H9 (cell line): ENCODE results near the gene FBN1. TPM values are rescaled to one million over a fixed set of nuclear protein-coding genes. Genes with fewer than 3 reads are reported as not detected.

ENCODE experiments used
- DNase-seq: peaks from one replicate; pipeline ENCODE4 v3.0.0-alpha.2; 2017
- H2AFZ ChIP-seq: one replicate; pipeline ENCODE4 v1.6.1; 2013; ENCODE audit warnings: mild to moderate bottlenecking, low read length, control low read depth, moderate library complexity
- H2AK5ac ChIP-seq: 2 replicates; pipeline ENCODE4 v1.6.1; 2013; ENCODE audit warnings: low read length, control low read depth, mixed read lengths; ENCODE audit not compliant: insufficient read length
- H2BK120ac ChIP-seq: one replicate; pipeline ENCODE4 v1.6.1; 2013; ENCODE audit warnings: low read depth, mild to moderate bottlenecking, low read length, control low read depth, inconsistent platforms; ENCODE audit not compliant: poor library complexity, severe bottlenecking
- H2BK12ac ChIP-seq: 2 replicates; pipeline ENCODE4 v1.6.1; 2013; ENCODE audit warnings: low read length, control low read depth, mixed read lengths, low read depth; ENCODE audit not compliant: insufficient read length
- H2BK15ac ChIP-seq: 2 replicates; pipeline ENCODE4 v1.6.1; 2013; ENCODE audit warnings: low read depth, low read length, control low read depth
- H2BK20ac ChIP-seq: one replicate; pipeline ENCODE4 v1.6.1; 2013; ENCODE audit warnings: low read depth, mild to moderate bottlenecking, low read length, control low read depth, inconsistent platforms; ENCODE audit not compliant: poor library complexity, severe bottlenecking
- H2BK5ac ChIP-seq: 2 replicates; pipeline ENCODE4 v1.6.1; 2013; ENCODE audit warnings: low read length, control low read depth, mixed read lengths; ENCODE audit not compliant: insufficient read length
- H3K14ac ChIP-seq: 2 replicates; pipeline ENCODE4 v1.6.1; 2013; ENCODE audit warnings: low read length, control low read depth; ENCODE audit not compliant: insufficient read depth
- H3K18ac ChIP-seq: 2 replicates; pipeline ENCODE4 v1.6.1; 2013; ENCODE audit warnings: low read depth, mild to moderate bottlenecking, mixed read lengths, low read length, control low read depth; ENCODE audit not compliant: insufficient read length
- H3K23ac ChIP-seq: 2 replicates; pipeline ENCODE4 v1.6.1; 2013; ENCODE audit warnings: low read length, control low read depth, mixed read lengths, low read depth; ENCODE audit not compliant: insufficient read length
- H3K23me2 ChIP-seq: 2 replicates; pipeline ENCODE4 v1.6.1; 2013; ENCODE audit warnings: low read depth, mild to moderate bottlenecking, mixed read lengths, low read length, control low read depth; ENCODE audit not compliant: insufficient read length, poor library complexity, severe bottlenecking
- H3K27ac ChIP-seq: 2 replicates; pipeline ENCODE4 v1.5.1; 2013; ENCODE audit warnings: low read length, control low read depth, mixed read lengths, low read depth; ENCODE audit not compliant: insufficient read length
- H3K27me3 ChIP-seq: 2 replicates; pipeline ENCODE4 v1.6.1; 2013; ENCODE audit warnings: low read length, control low read depth, inconsistent platforms; ENCODE audit not compliant: insufficient read depth
- H3K4ac ChIP-seq: 2 replicates; pipeline ENCODE4 v1.6.1; 2013; ENCODE audit warnings: low read depth, mild to moderate bottlenecking, control low read depth, inconsistent platforms, low read length, moderate library complexity
- H3K4me1 ChIP-seq: 2 replicates; pipeline ENCODE4 v1.6.1; 2013; ENCODE audit warnings: low read length, control low read depth, inconsistent platforms; ENCODE audit not compliant: insufficient read depth
- H3K4me2 ChIP-seq: 2 replicates; pipeline ENCODE4 v1.6.1; 2013; ENCODE audit warnings: low read length, control low read depth, mixed read lengths; ENCODE audit not compliant: insufficient read length, insufficient read depth
- H3K56ac ChIP-seq: 2 replicates; pipeline ENCODE4 v1.6.1; 2013; ENCODE audit warnings: low read depth, mild to moderate bottlenecking, mixed read lengths, low read length, control low read depth; ENCODE audit not compliant: insufficient read length
- H3K79me1 ChIP-seq: 2 replicates; pipeline ENCODE4 v1.6.1; 2013; ENCODE audit warnings: low read depth, mild to moderate bottlenecking, moderate library complexity, low read length, control low read depth, inconsistent platforms; ENCODE audit not compliant: insufficient read depth, poor library complexity, severe bottlenecking
- H3K79me2 ChIP-seq: 2 replicates; pipeline ENCODE4 v1.6.1; 2013; ENCODE audit warnings: low read length, control low read depth, inconsistent platforms; ENCODE audit not compliant: insufficient read depth
- H3K9ac ChIP-seq: 2 replicates; pipeline ENCODE4 v1.6.1; 2013; ENCODE audit warnings: low read length, control low read depth, mixed read lengths; ENCODE audit not compliant: insufficient read length; ENCODE audit errors: extremely low read depth
- H3K9me3 ChIP-seq: one replicate; pipeline ENCODE4 v1.6.1; 2013; ENCODE audit warnings: low read depth, low read length, inconsistent platforms; ENCODE audit not compliant: control insufficient read depth
- H3T11ph ChIP-seq: one replicate; pipeline ENCODE4 v1.6.1; 2013; ENCODE audit warnings: mild to moderate bottlenecking, low read length, control low read depth, inconsistent platforms
- H4K20me1 ChIP-seq: one replicate; pipeline ENCODE4 v1.6.1; 2013; ENCODE audit not compliant: control insufficient read depth, insufficient read length, insufficient read depth
- H4K5ac ChIP-seq: 2 replicates; pipeline ENCODE4 v1.6.1; 2013; ENCODE audit warnings: low read depth, mild to moderate bottlenecking, mixed read lengths, low read length, control low read depth; ENCODE audit not compliant: insufficient read length
- H4K8ac ChIP-seq: replicated peaks from 2 replicates; pipeline ENCODE4 v1.6.1; 2013; ENCODE audit warnings: low read length, control low read depth, mixed read lengths, low read depth; ENCODE audit not compliant: insufficient read length
- H4K91ac ChIP-seq: 2 replicates; pipeline ENCODE4 v1.6.1; 2013; ENCODE audit warnings: low read depth, mild to moderate bottlenecking, moderate library complexity, mixed read lengths, low read length, control low read depth; ENCODE audit not compliant: insufficient read length
- H3K27ac Mint-ChIP-seq, 3 experiments: 2 replicates in 2 of 3; 3 replicates in 1 of 3; pipeline ENCODE4 v1.8.0; 2020 to 2021; ENCODE audit warnings: mixed read lengths in 3 of 3, mild to moderate bottlenecking in 1 of 3, moderate library complexity in 1 of 3
- H3K27me3 Mint-ChIP-seq: 2 replicates; pipeline ENCODE4 v1.8.0; 2021; ENCODE audit warnings: low read depth, mild to moderate bottlenecking, moderate library complexity, mixed read lengths
- H3K36me3 Mint-ChIP-seq, 3 experiments: 2 replicates in 2 of 3; 3 replicates in 1 of 3; pipeline ENCODE4 v1.8.0; 2020 to 2021; ENCODE audit warnings: low read depth in 3 of 3, mixed read lengths in 3 of 3; ENCODE audit not compliant: insufficient read depth in 1 of 3
- H3K4me1 Mint-ChIP-seq, 2 experiments: 2 replicates each; pipeline ENCODE4 v1.8.0; 2020; ENCODE audit warnings: mixed read lengths in 2 of 2
- H3K4me3 Mint-ChIP-seq, 2 experiments: 2 replicates in 1 of 2; 3 replicates in 1 of 2; pipeline ENCODE4 v1.8.0; 2020 to 2021; ENCODE audit warnings: mild to moderate bottlenecking in 2 of 2, mixed read lengths in 2 of 2, moderate library complexity in 1 of 2
- H3K9me3 Mint-ChIP-seq, 2 experiments: 2 replicates in 1 of 2; 3 replicates in 1 of 2; pipeline ENCODE4 v1.8.0; 2020; ENCODE audit warnings: mild to moderate bottlenecking in 2 of 2, mixed read lengths in 2 of 2, moderate library complexity in 1 of 2
- WGBS: extraction: QIAGEN DNeasy Blood & Tissue Kit; methylation state at CpG from one replicate; pipeline ENCODE4 v1.1.7; 2013; ENCODE audit warnings: missing lambda C conversion rate, low lambda C conversion rate, mixed read lengths; ENCODE audit not compliant: insufficient read length; ENCODE audit errors: extremely low coverage; 5-methylcytosine and 5-hydroxymethylcytosine counted together
- total RNA-seq: library from RNA; stranded (reverse); gene quantifications from 2 replicates; pipeline ENCODE4 v1.2.1, GENCODE V29; 2021
- TF ChIP-seq, protein P1 (sequence below): fragments of 200-600 bp; sonication (generic); conservative IDR thresholded peaks from 3 replicates; pipeline ENCODE4 v1.8.0; 2021; ENCODE audit warnings: antibody characterized with exemption, mild to moderate bottlenecking

Gene FBN1
- total RNA-seq, 1 experiment from 2014 or later = 3.6 TPM

DNA sequence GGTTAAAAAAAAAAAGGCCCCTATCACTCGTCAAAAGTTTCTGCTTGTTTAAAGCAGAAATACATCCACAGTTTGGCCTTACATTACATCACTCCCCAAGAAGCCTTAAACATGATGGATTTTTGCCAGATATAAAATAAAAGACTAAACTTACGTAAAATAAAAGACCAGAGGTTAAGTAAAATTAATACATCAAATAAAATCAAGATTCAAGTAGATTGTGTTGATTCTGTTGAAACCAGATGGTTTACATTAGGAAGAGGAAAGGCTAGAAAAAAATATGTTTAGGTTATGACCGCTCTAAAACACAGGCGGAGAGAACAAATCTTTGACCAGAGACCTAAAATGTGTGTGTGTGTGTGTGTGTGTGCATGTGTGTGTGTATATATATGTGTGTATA is 210.2 kb downstream of the FBN1 start:
- H3K27me3 ChIP-seq = no peaks in the 10 kb centered on the region
- Mint-ChIP-seq H3K27me3 (no peaks in the 10 kb centered on the region), H3K27ac (no peak overlapping the region), H3K4me3 (no peak overlapping the region), H3K4me1 (peaks cover 10 to 16% of the 10 kb centered on the region in 2 experiments), H3K9me3 (no peaks in the 10 kb centered on the region), H3K36me3 (no peaks in the 10 kb centered on the region)
- H2BK12ac ChIP-seq = no peak overlapping the region
- no peaks in the 10 kb centered on the region for H3K79me1 ChIP-seq
- no peak overlapping the region for H3K56ac ChIP-seq
- H3K27ac ChIP-seq = no peak overlapping the region
- H3K4me1 ChIP-seq = peaks cover 2% of the 10 kb centered on the region; the same call in 1 of the 2 replicates
- no peak overlapping the region for H3K4me2 ChIP-seq
- no peak overlapping the region for H4K5ac ChIP-seq
- H2BK5ac ChIP-seq = no peak overlapping the region
- no peak for DNase-seq
- WGBS = no CpG with 5 or more reads among the region's 4 CpGs
- H3K9ac ChIP-seq = no peak overlapping the region
- H4K91ac ChIP-seq = no peak overlapping the region
- no peak overlapping the region for H3K4ac ChIP-seq
- no peak overlapping the region for H3K23ac ChIP-seq
- H3K14ac ChIP-seq = no peak overlapping the region
- TF ChIP-seq, protein P1, sequence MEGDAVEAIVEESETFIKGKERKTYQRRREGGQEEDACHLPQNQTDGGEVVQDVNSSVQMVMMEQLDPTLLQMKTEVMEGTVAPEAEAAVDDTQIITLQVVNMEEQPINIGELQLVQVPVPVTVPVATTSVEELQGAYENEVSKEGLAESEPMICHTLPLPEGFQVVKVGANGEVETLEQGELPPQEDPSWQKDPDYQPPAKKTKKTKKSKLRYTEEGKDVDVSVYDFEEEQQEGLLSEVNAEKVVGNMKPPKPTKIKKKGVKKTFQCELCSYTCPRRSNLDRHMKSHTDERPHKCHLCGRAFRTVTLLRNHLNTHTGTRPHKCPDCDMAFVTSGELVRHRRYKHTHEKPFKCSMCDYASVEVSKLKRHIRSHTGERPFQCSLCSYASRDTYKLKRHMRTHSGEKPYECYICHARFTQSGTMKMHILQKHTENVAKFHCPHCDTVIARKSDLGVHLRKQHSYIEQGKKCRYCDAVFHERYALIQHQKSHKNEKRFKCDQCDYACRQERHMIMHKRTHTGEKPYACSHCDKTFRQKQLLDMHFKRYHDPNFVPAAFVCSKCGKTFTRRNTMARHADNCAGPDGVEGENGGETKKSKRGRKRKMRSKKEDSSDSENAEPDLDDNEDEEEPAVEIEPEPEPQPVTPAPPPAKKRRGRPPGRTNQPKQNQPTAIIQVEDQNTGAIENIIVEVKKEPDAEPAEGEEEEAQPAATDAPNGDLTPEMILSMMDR = no peak
- H2AK5ac ChIP-seq = no peak overlapping the region
- no peak overlapping the region for H3T11ph ChIP-seq
- no peaks in the 10 kb centered on the region for H4K20me1 ChIP-seq
- H2BK15ac ChIP-seq = no peak overlapping the region
- H3K23me2 ChIP-seq = no peaks in the 10 kb centered on the region
- no peak overlapping the region for H2BK20ac ChIP-seq
- no peak overlapping the region for H3K18ac ChIP-seq
- H4K8ac ChIP-seq = no peak overlapping the region
- no peaks in the 10 kb centered on the region for H3K79me2 ChIP-seq
- H2AFZ ChIP-seq = no peak overlapping the region
- H2BK120ac ChIP-seq = no peak overlapping the region
- no peaks in the 10 kb centered on the region for H3K9me3 ChIP-seq
